HepG2 (cell line): ENCODE data around the gene PGS1. TPM values are rescaled to one million over a fixed set of nuclear protein-coding genes. Genes with fewer than 3 reads are reported as not detected.

Experiments used
- ATAC-seq: fragments of 200-7000 bp; cut with Tn5 transposase; 3 replicates; pipeline ENCODE4 v1.9.1; 2020; ENCODE audit warnings: mild to moderate bottlenecking, moderate library complexity
- BruUV-seq: library from RNA; stranded (reverse); fragments of 400-500 nt; replicated peaks from 2 replicates; lab custom pipeline; 2021; lab: Mats Ljungman, UMichigan
- CTCF ChIA-PET: fragments of 300-600 bp; formaldehyde crosslinking; extraction: SDS; loops from one replicate; lab custom pipeline; 2021; ENCODE audit warnings: low total read pairs, inconsistent platforms, low intra/inter-chr PET ratio; lab: Yijun Ruan, JAX
- POLR2A ChIA-PET: fragments of 350-600 bp; sonication (Branson Sonifier 250); formaldehyde crosslinking; loops from one replicate; lab custom pipeline; 2020; ENCODE audit warnings: antibody characterized with exemption, inconsistent platforms; lab: Yijun Ruan, JAX
- DNase-seq: peaks from one replicate; pipeline ENCODE4 v3.0.0-alpha.2; 2015; ENCODE audit warnings: low spot score
- FAIRE-seq: peaks from 3 replicates; lab custom pipeline; 2011; peaks lifted over from hg19 to GRCh38; lab: Jason Lieb, UNC
- H2AFZ ChIP-seq: one replicate; pipeline ENCODE4 v1.6.1; 2011; ENCODE audit warnings: low read length, inconsistent platforms
- H3K27ac ChIP-seq: fragments of 300-600 bp; 3 replicates; pipeline ENCODE4 v1.8.0; 2011; ENCODE audit warnings: mixed run types, mild to moderate bottlenecking, mixed read lengths, low read length, inconsistent platforms; ENCODE audit not compliant: insufficient read depth; ENCODE audit errors: extremely low read length
- H3K27me3 ChIP-seq, 2 experiments: fragments of 200-600 bp in 1 of 2; 2 replicates in 1 of 2; 3 replicates in 1 of 2; pipeline versions ENCODE4 v1.6.0 to v1.8.0; 2011; ENCODE audit warnings: low read length in 2 of 2, mild to moderate bottlenecking in 2 of 2, moderate library complexity in 2 of 2, inconsistent platforms in 1 of 2; ENCODE audit not compliant: insufficient read depth in 2 of 2, control insufficient read depth in 1 of 2
- H3K36me3 ChIP-seq, 2 experiments: fragments of 200-600 bp in 1 of 2; replicated peaks in 1 of 2; 2 replicates in 1 of 2; 3 replicates in 1 of 2; pipeline versions ENCODE4 v1.5.1 to v1.8.0; 2011; ENCODE audit warnings: low read length in 2 of 2, inconsistent platforms in 1 of 2; ENCODE audit not compliant: insufficient read depth in 2 of 2, control insufficient read depth in 1 of 2
- H3K4me1 ChIP-seq: 2 replicates; pipeline ENCODE4 v1.5.1; 2012; ENCODE audit warnings: low read length, inconsistent platforms; ENCODE audit not compliant: insufficient read depth
- H3K4me2 ChIP-seq: 2 replicates; pipeline ENCODE4 v1.6.0; 2011; ENCODE audit warnings: low read depth, low read length, inconsistent platforms
- H3K4me3 ChIP-seq, 3 experiments: fragments of 200-600 bp in 1 of 3; sonication (generic), shearing (Covaris generic) in 1 of 3; replicated peaks in 1 of 3; 2 replicates each; pipeline ENCODE4 v1.5.1; 2011 to 2016; ENCODE audit warnings: low read length in 3 of 3, inconsistent platforms in 2 of 3, low read depth in 2 of 3, mild to moderate bottlenecking in 2 of 3, control low read depth in 1 of 3, mixed read lengths in 1 of 3; ENCODE audit not compliant: insufficient read depth in 1 of 3
- H3K79me2 ChIP-seq: one replicate; pipeline ENCODE4 v1.6.1; 2011; ENCODE audit warnings: low read length, inconsistent platforms; ENCODE audit not compliant: insufficient read depth
- H3K9ac ChIP-seq: 2 replicates; pipeline ENCODE4 v1.6.0; 2011; ENCODE audit warnings: mild to moderate bottlenecking, low read depth, low read length, inconsistent platforms; ENCODE audit not compliant: insufficient read depth
- H3K9me3 ChIP-seq: 2 replicates; pipeline ENCODE4 v1.5.1; 2012; ENCODE audit warnings: mild to moderate bottlenecking, low read length
- H4K20me1 ChIP-seq: 2 replicates; pipeline ENCODE4 v1.6.0; 2011; ENCODE audit warnings: inconsistent platforms, mild to moderate bottlenecking, low read length, moderate library complexity; ENCODE audit not compliant: insufficient read depth
- ISX ChIP-seq: sonication (generic); formaldehyde crosslinking; conservative IDR thresholded peaks from 2 replicates; pipeline ENCODE4 v1.5.0; 2020; ENCODE audit warnings: missing genetic modification reagents
- PHF21A ChIP-seq: sonication (generic); formaldehyde crosslinking; IDR thresholded peaks from 2 replicates; pipeline ENCODE4 v1.5.0; 2020; ENCODE audit warnings: mild to moderate bottlenecking, missing genetic modification reagents
- RAD21 ChIP-seq: fragments of 450-650 bp; formaldehyde crosslinking; IDR thresholded peaks from 2 replicates; pipeline ENCODE4 v1.5.0; 2020; ENCODE audit warnings: mild to moderate bottlenecking
- RCOR2 ChIP-seq: IDR thresholded peaks from 2 replicates; pipeline ENCODE4 v1.6.1; 2016; ENCODE audit warnings: missing biosample characterization, missing genetic modification reagents
- RFXAP ChIP-seq: sonication (generic); formaldehyde crosslinking; IDR thresholded peaks from 2 replicates; pipeline ENCODE4 v1.4.0; 2020; ENCODE audit warnings: missing genetic modification reagents, borderline replicate concordance
- TRAFD1 ChIP-seq: sonication (generic); formaldehyde crosslinking; IDR thresholded peaks from 2 replicates; pipeline ENCODE4 v1.5.1; 2020; ENCODE audit warnings: missing genetic modification reagents, mild to moderate bottlenecking, borderline replicate concordance
- ZBED4 ChIP-seq: sonication (generic); formaldehyde crosslinking; IDR thresholded peaks from 2 replicates; pipeline ENCODE4 v1.4.0; 2020; ENCODE audit warnings: missing genetic modification reagents, borderline replicate concordance
- ZBTB7A ChIP-seq: sonication (generic); formaldehyde crosslinking; IDR thresholded peaks from 2 replicates; pipeline ENCODE4 v1.8.0; 2022; ENCODE audit warnings: mild to moderate bottlenecking, missing genetic modification reagents
- ZMYM2 ChIP-seq: sonication (generic); formaldehyde crosslinking; IDR thresholded peaks from 2 replicates; pipeline ENCODE4 v1.8.0; 2022; ENCODE audit warnings: mild to moderate bottlenecking, missing genetic modification reagents
- ZNF180 ChIP-seq: sonication (generic); formaldehyde crosslinking; IDR thresholded peaks from 2 replicates; pipeline ENCODE4 v1.4.0; 2020; ENCODE audit warnings: low read depth, missing genetic modification reagents, borderline replicate concordance
- ZNF253 ChIP-seq: sonication (generic); formaldehyde crosslinking; IDR thresholded peaks from 2 replicates; pipeline ENCODE4 v1.8.0; 2022; ENCODE audit warnings: mild to moderate bottlenecking, missing genetic modification reagents, borderline replicate concordance
- ZNF274 ChIP-seq: sonication (generic); formaldehyde crosslinking; IDR thresholded peaks from 2 replicates; pipeline ENCODE4 v1.5.1; 2020; ENCODE audit warnings: mild to moderate bottlenecking, missing genetic modification reagents
- ZNF333 ChIP-seq: sonication (generic); formaldehyde crosslinking; IDR thresholded peaks from 2 replicates; pipeline ENCODE4 v1.4.0; 2020; ENCODE audit warnings: mild to moderate bottlenecking, missing genetic modification reagents, borderline replicate concordance
- ZNF382 ChIP-seq: sonication (generic); formaldehyde crosslinking; IDR thresholded peaks from 2 replicates; pipeline ENCODE4 v1.5.0; 2020; ENCODE audit warnings: missing genetic modification reagents, mild to moderate bottlenecking, borderline replicate concordance
- ZNF761 ChIP-seq: sonication (generic); formaldehyde crosslinking; conservative IDR thresholded peaks from 2 replicates; pipeline ENCODE4 v1.4.0; 2020; ENCODE audit warnings: mild to moderate bottlenecking, missing genetic modification reagents
- WGBS: methylation state at CpG from one replicate; pipeline ENCODE4 v1.1.6; 2017; ENCODE audit warnings: low lambda C conversion rate; 5-methylcytosine and 5-hydroxymethylcytosine counted together
- in situ Hi-C: cut with HindIII; loops from 2 replicates; pipeline ENCODE4 v1.10.0; 2017; ENCODE audit warnings: low pct_unique_long_range_greater_than_20kb; ENCODE audit not compliant: extremely low pct_ligation_motif_present
- intact Hi-C: fragments of 100-400 bp; cut with micrococcal nuclease; formaldehyde crosslinking; loops from one replicate; pipeline ENCODE4 v1.10.0; 2022; ENCODE audit not compliant: unreplicated experiment
- polyA plus RNA-seq, 8 experiments: library from polyadenylated mRNA; depleted of rRNA in 3 of 8; stranded (reverse) in 7 of 8; unstranded in 1 of 8; fragments of >200 nt; fragmentation: Illumina TruSeq in 4 of 8; extraction: Trizol in 4 of 8; gene quantifications; 2 replicates each; pipeline versions ENCODE4 v1.2.1 to v1.2.3, GENCODE V29; 2011 to 2016; ENCODE audit warnings: low read depth in 4 of 8, missing spikeins in 1 of 8, mixed read lengths in 1 of 8; ENCODE audit not compliant: insufficient read depth in 1 of 8
- total RNA-seq, 5 experiments: library from RNA; depleted of rRNA; stranded (reverse); fragments of >200 nt; fragmentation: Illumina TruSeq; extraction: Trizol; gene quantifications; 2 replicates each; pipeline ENCODE4 v1.2.3, GENCODE V29; 2016; ENCODE audit warnings: low read depth in 1 of 5

PGS1 gene
- total and polyA plus RNA-seq, 2 of the 13 experiments (the other 11 are each of a cell fraction or from before 2014, with no cell fraction given) = 25.9 to 31.5 TPM

- Histone ChIP-seq H3K9ac (no peak overlapping the region), H2AFZ (no peak overlapping the region), H3K27ac (no peak overlapping the region), H3K79me2 (peaks cover 44% of the 10 kb centered on the region), H3K4me3 (no peak overlapping the region), H3K9me3 (no peaks in the 10 kb centered on the region), H3K27me3 (no peaks in the 10 kb centered on the region), H3K36me3 (peaks cover 16 to 44% of the 10 kb centered on the region in 2 experiments), H3K4me2 (no peak overlapping the region), H3K4me1 (peaks cover 19% of the 10 kb centered on the region), H4K20me1 (peaks cover 5% of the 10 kb centered on the region; the same call in 1 of the 2 replicates)
- FAIRE-seq (no peak), DNase-seq (no peak), ATAC-seq (no peak)
- CTCF ChIA-PET = no interaction called here
- 97% methylated on average over 6 of the region's 6 CpGs for WGBS
- in situ Hi-C loops (no loop called here), intact Hi-C loops (no loop called here)
- no peak for TF ChIP-seq ISX (CRISPR knock-in tag)
- TF ChIP-seq ZNF382 (CRISPR knock-in tag) = no peak
- no peak for TF ChIP-seq PHF21A (CRISPR knock-in tag)
- no peak for TF ChIP-seq TRAFD1
- TF ChIP-seq RCOR2 (CRISPR knock-in tag) = no peak
- no peak for TF ChIP-seq ZNF274
- no peak for TF ChIP-seq ZNF761
- TF ChIP-seq RFXAP (CRISPR knock-in tag) = no peak
- POLR2A ChIA-PET = interaction anchor here (0.8 kb wide), 1 partner anchor 29 kb away, joined by 3 read pairs; no protein-coding TSS in a partner anchor
- BruUV-seq = no TSS peak
Observed at GRCh38 chr17:78392295-78392694, 13.8 kb downstream of the PGS1 start.

- 95% methylated on average over 4 of the region's 4 CpGs for WGBS
- ATAC-seq = no peak
- intact Hi-C loops (no loop called here), in situ Hi-C loops (no loop called here)
- H2AFZ ChIP-seq = no peak overlapping the region
- no TSS peak for BruUV-seq
- H3K36me3 ChIP-seq = peaks cover 26 to 54% of the 10 kb centered on the region in 2 experiments
- peaks cover 8% of the 10 kb centered on the region; the same call in 1 of the 2 replicates for H4K20me1 ChIP-seq
- H3K4me3 ChIP-seq = no peak overlapping the region
- ChIA-PET POLR2A (no interaction called here), CTCF (no interaction called here)
- H3K27ac ChIP-seq = no peak overlapping the region
- H3K4me1 ChIP-seq = peaks cover 32% of the 10 kb centered on the region
- H3K4me2 ChIP-seq = no peak overlapping the region
- no peaks in the 10 kb centered on the region for H3K9me3 ChIP-seq
- peaks cover 35% of the 10 kb centered on the region for H3K79me2 ChIP-seq
- H3K27me3 ChIP-seq = no peaks in the 10 kb centered on the region
- FAIRE-seq = no peak
- no peak for DNase-seq
- H3K9ac ChIP-seq = no peak overlapping the region
- TF ChIP-seq ZMYM2 (CRISPR knock-in tag) (no peak), ZBED4 (CRISPR knock-in tag) (no peak), ZNF180 (CRISPR knock-in tag) (no peak), ZBTB7A (CRISPR knock-in tag) (no peak), ZNF333 (CRISPR knock-in tag) (no peak), ZNF253 (CRISPR knock-in tag) (no peak), RAD21 (CRISPR knock-in tag) (no peak)
Observed at GRCh38 chr17:78393575-78393974, 15.1 kb downstream of the PGS1 start.
